K562 (cell line): ENCODE results near the gene COL23A1. TPM values are rescaled to one million over a fixed set of nuclear protein-coding genes. Genes with fewer than 3 reads are reported as not detected.

Source experiments
- ATAC-seq: fragments of 200-7000 bp; cut with Tn5 transposase; 3 replicates; pipeline ENCODE4 v1.9.1; 2020; ENCODE audit warnings: moderate library complexity
- BruUV-seq: library from RNA; stranded (reverse); fragments of 400-500 nt; replicated peaks from 2 replicates; lab custom pipeline; 2021; lab: Mats Ljungman, UMichigan
- CTCF ChIA-PET: fragments of 300-600 bp; formaldehyde crosslinking; extraction: SDS; loops from one replicate; lab custom pipeline; 2021; ENCODE audit warnings: low intra/inter-chr PET ratio; lab: Yijun Ruan, JAX
- POLR2A ChIA-PET: fragments of 300-600, 350-650 bp; sonication (Branson Sonifier 250); formaldehyde crosslinking; extraction: SDS; loops from one replicate; lab custom pipeline; 2021; ENCODE audit warnings: antibody characterized with exemption, inconsistent platforms; lab: Yijun Ruan, JAX
- DNase-seq, 4 experiments: peaks; one replicate each; pipeline versions ENCODE4 v3.0.0 to v3.0.0-alpha.2; 2011 to 2018; ENCODE audit warnings: low spot score in 3 of 4, mixed read lengths in 3 of 4; ENCODE audit errors: extremely low read depth in 1 of 4
- FAIRE-seq: peaks from 2 replicates; lab custom pipeline; 2011; peaks lifted over from hg19 to GRCh38; lab: Jason Lieb, UNC
- H2AFZ ChIP-seq: 2 replicates; pipeline ENCODE4 v1.6.0; 2011; ENCODE audit warnings: low read depth, low read length, control low read depth, inconsistent platforms
- H3K27ac ChIP-seq: fragments of 200-600 bp; 3 replicates; pipeline ENCODE4 v1.8.0; 2011; ENCODE audit warnings: low read depth, mild to moderate bottlenecking, control low read depth, inconsistent platforms, low read length, moderate library complexity, mixed read lengths; ENCODE audit errors: extremely low read depth
- H3K27me3 ChIP-seq, 2 experiments: fragments of 300-600 bp in 1 of 2; 2 replicates in 1 of 2; 3 replicates in 1 of 2; pipeline versions ENCODE4 v1.6.0 to v1.8.0; 2011; ENCODE audit warnings: inconsistent platforms in 2 of 2, low read length in 2 of 2, mild to moderate bottlenecking in 1 of 2, mixed read lengths in 1 of 2, moderate library complexity in 1 of 2; ENCODE audit not compliant: control insufficient read depth in 2 of 2, insufficient read depth in 2 of 2
- H3K36me3 ChIP-seq: fragments of 300-600 bp; 3 replicates; pipeline ENCODE4 v1.8.0; 2011; ENCODE audit warnings: mild to moderate bottlenecking, low read length, inconsistent platforms; ENCODE audit not compliant: control insufficient read depth, insufficient read depth
- H3K4me1 ChIP-seq, 2 experiments: fragments of 200-600 bp in 1 of 2; replicated peaks in 1 of 2; 2 replicates in 1 of 2; 3 replicates in 1 of 2; pipeline versions ENCODE4 v1.5.1 to v1.8.0; 2011; ENCODE audit warnings: inconsistent platforms in 2 of 2, low read length in 2 of 2, mild to moderate bottlenecking in 1 of 2, mixed read lengths in 1 of 2, moderate library complexity in 1 of 2; ENCODE audit not compliant: control insufficient read depth in 2 of 2, insufficient read depth in 2 of 2
- H3K4me2 ChIP-seq: 2 replicates; pipeline ENCODE4 v1.6.1; 2011; ENCODE audit warnings: low read length, control low read depth, inconsistent platforms, mixed read lengths; ENCODE audit not compliant: insufficient read depth
- H3K4me3 ChIP-seq: fragments of 200-600 bp; sonication (generic), shearing (Covaris generic); 2 replicates; pipeline ENCODE4 v1.5.1; 2016; ENCODE audit warnings: control low read depth, inconsistent platforms
- H3K79me2 ChIP-seq: fragments of 200-600 bp; 3 replicates; pipeline ENCODE4 v1.8.0; 2011; ENCODE audit warnings: low read length, inconsistent platforms; ENCODE audit not compliant: control insufficient read depth, insufficient read depth
- H3K9ac ChIP-seq, 2 experiments: 2 replicates each; pipeline versions ENCODE4 v1.6.0 to v1.6.1; 2011; ENCODE audit warnings: low read depth in 2 of 2, low read length in 2 of 2, control low read depth in 1 of 2, inconsistent platforms in 1 of 2, mild to moderate bottlenecking in 1 of 2, mixed read lengths in 1 of 2; ENCODE audit not compliant: insufficient read depth in 1 of 2
- H3K9me1 ChIP-seq: one replicate; pipeline ENCODE4 v1.6.0; 2011; ENCODE audit warnings: inconsistent platforms, mild to moderate bottlenecking, low read length, moderate library complexity; ENCODE audit not compliant: control insufficient read depth, insufficient read depth
- H3K9me3 ChIP-seq: replicated peaks from 2 replicates; pipeline ENCODE4 v1.5.1; 2011; ENCODE audit warnings: low read depth, low read length, inconsistent platforms; ENCODE audit not compliant: control insufficient read depth, insufficient read depth
- H4K20me1 ChIP-seq: replicated peaks from 2 replicates; pipeline ENCODE4 v1.6.1; 2011; ENCODE audit warnings: low read length, inconsistent platforms, mixed read lengths; ENCODE audit not compliant: control insufficient read depth, insufficient read depth
- CXXC5 ChIP-seq: fragments of 250-450 bp; sonication (Bioruptor Pico); IDR thresholded peaks from 2 replicates; pipeline ENCODE4 v1.8.0; 2022; ENCODE audit warnings: inconsistent platforms, mild to moderate bottlenecking, moderate library complexity
- DMBX1 ChIP-seq: fragments of 250-450 bp; sonication (Bioruptor Pico); IDR thresholded peaks from 2 replicates; pipeline ENCODE4 v1.8.0; 2022; ENCODE audit warnings: inconsistent platforms, mild to moderate bottlenecking, moderate library complexity, borderline replicate concordance
- EWSR1 ChIP-seq: fragments of 450-650 bp; IDR thresholded peaks from 2 replicates; pipeline ENCODE4 v1.6.1; 2018; ENCODE audit warnings: borderline replicate concordance, mild to moderate bottlenecking, low read depth, moderate library complexity; ENCODE audit not compliant: partially characterized antibody
- FOXO4 ChIP-seq: fragments of 450-650 bp; formaldehyde crosslinking; IDR thresholded peaks from 2 replicates; pipeline ENCODE4 v1.4.0; 2020; ENCODE audit warnings: mild to moderate bottlenecking, moderate library complexity
- MAFF ChIP-seq: IDR thresholded peaks from 2 replicates; pipeline ENCODE4 v1.6.1; 2012; ENCODE audit warnings: low read length, improper control_type of control experiment
- PATZ1 ChIP-seq: fragments of 250-450 bp; sonication (Bioruptor Pico); IDR thresholded peaks from 2 replicates; pipeline ENCODE4 v1.5.0; 2020; ENCODE audit warnings: mild to moderate bottlenecking, borderline replicate concordance
- ZNF239 ChIP-seq: fragments of 250-450 bp; sonication (Bioruptor Pico); IDR thresholded peaks from 2 replicates; pipeline ENCODE4 v1.4.0; 2020; ENCODE audit warnings: mild to moderate bottlenecking
- ZNF609 ChIP-seq: sonication (generic); formaldehyde crosslinking; IDR thresholded peaks from 2 replicates; pipeline ENCODE4 v1.8.1; 2023; ENCODE audit warnings: missing genetic modification reagents, mild to moderate bottlenecking, borderline replicate concordance
- WGBS: fragments of 100-300 bp; shearing (Covaris generic); methylation state at CpG from one replicate; pipeline ENCODE4 v1.1.6; 2016; ENCODE audit warnings: low coverage, mixed read lengths; ENCODE audit not compliant: insufficient coverage; ENCODE audit errors: missing lambda C conversion rate; 5-methylcytosine and 5-hydroxymethylcytosine counted together
- in situ Hi-C: fragments of 300-500 bp; cut with MboI; formaldehyde crosslinking; loops from 4 replicates; pipeline ENCODE4 v1.15.0; 2018; ENCODE audit warnings: inconsistent platforms, mixed read lengths
- intact Hi-C: fragments of 100-400 bp; cut with micrococcal nuclease; formaldehyde crosslinking; loops from 2 replicates; pipeline ENCODE4 v1.14.2; 2022
- polyA plus RNA-seq, 8 experiments: library from polyadenylated mRNA; depleted of rRNA in 4 of 8; stranded (reverse) in 5 of 8; unstranded in 3 of 8; fragments of >200 nt; fragmentation: Nextera tagmentation in 2 of 8; fragmentation: Illumina TruSeq in 1 of 8; extraction: Ambion mirVana in 2 of 8; extraction: Trizol in 1 of 8; gene quantifications; 2 replicates each; pipeline versions ENCODE4 v1.2.1 to v1.2.3, GENCODE V29; 2011 to 2014; ENCODE audit warnings: inconsistent platforms in 1 of 8, missing spikeins in 1 of 8
- total RNA-seq, 7 experiments: library from RNA; depleted of rRNA in 6 of 7; stranded (reverse); fragments of >200 nt in 6 of 7; fragmentation: Illumina TruSeq in 2 of 7; extraction: Trizol in 2 of 7; gene quantifications; 2 replicates each; pipeline versions ENCODE4 v1.2.1 to v1.2.3, GENCODE V29; 2011 to 2021; ENCODE audit warnings: low replicate concordance in 1 of 7
- TF ChIP-seq, protein P1 (sequence below): fragments of 250-450 bp; sonication (Bioruptor Pico); IDR thresholded peaks from 2 replicates; pipeline ENCODE4 v1.8.0; 2021; ENCODE audit warnings: borderline replicate concordance, mild to moderate bottlenecking, moderate library complexity; ENCODE audit not compliant: poor library complexity, severe bottlenecking

COL23A1 gene
- total and polyA plus RNA-seq, 9 of the 15 experiments (the other 6 are each of a cell fraction or from before 2014, with no cell fraction given): 0.09 TPM; not detected in 8

DNA sequence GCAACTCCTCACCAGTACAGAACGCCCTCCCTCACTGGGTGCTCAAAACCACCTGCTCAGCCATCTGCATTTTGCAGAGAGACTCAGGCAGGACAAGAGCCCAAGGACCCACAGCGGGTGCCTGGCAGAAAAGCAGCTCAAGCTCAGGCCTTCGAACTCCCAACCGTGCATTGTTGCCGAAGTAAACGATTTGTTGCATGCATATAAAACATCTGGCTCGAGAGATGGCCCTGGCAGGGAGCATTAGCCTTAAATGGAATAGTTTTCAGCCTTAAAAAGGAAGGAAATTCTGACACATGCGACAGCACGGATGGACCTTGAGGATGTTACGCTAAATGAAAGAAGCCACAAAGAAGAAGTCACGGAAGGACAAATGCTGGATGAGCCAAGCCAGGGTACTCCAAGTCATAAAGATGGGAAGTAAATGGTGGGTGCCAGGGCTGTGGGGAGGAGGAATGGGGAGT lies 197.2 kb downstream of the COL23A1 start (continued):
- TF ChIP-seq ZNF609: no peak

DNA sequence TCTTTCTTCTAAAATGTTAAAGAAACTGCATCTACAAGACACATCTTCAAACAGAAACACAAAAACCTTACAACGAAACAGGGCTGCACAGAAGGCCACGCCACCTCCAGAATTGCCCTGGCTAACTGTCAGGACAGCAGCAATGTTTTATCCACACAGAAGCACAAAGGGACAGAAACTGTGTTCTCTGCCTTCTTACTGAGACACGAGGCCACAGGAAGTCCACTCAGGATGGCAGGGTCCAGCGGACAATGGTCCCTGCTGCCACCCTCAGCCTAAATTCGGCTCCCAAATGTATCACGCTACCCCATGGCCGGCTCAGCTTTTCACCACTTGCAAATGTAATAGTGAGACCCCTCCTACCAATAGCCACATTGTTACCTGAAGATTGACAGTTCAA lies 197.8 kb downstream of the COL23A1 start:
- no peak overlapping the region for H3K9ac ChIP-seq
- no peaks in the 10 kb centered on the region; a peak in 1 of 5 replicates for H3K4me1 ChIP-seq
- in situ Hi-C loops (no loop called here), intact Hi-C loops (no loop called here)
- DNase-seq (no peak), ATAC-seq (no peak), FAIRE-seq (no peak)
- H3K79me2 ChIP-seq: no peaks in the 10 kb centered on the region
- no peak overlapping the region for H3K4me2 ChIP-seq
- H3K36me3 ChIP-seq: no peaks in the 10 kb centered on the region
- POLR2A ChIA-PET: no interaction called here
- no peaks in the 10 kb centered on the region for H3K9me1 ChIP-seq
- no peak overlapping the region for H3K4me3 ChIP-seq
- CTCF ChIA-PET: no interaction called here
- H3K27me3 ChIP-seq: peaks cover 35 to 73% of the 10 kb centered on the region in 2 experiments
- no TSS peak for BruUV-seq
- no peak overlapping the region for H3K27ac ChIP-seq
- 2% methylated on average over 7 of the region's 7 CpGs for WGBS
- TF ChIP-seq FOXO4 (CRISPR knock-in tag) (no peak), MAFF (no peak), CXXC5 (CRISPR knock-in tag) (no peak), ZNF239 (CRISPR knock-in tag) (no peak), EWSR1 (no peak), DMBX1 (CRISPR knock-in tag) (no peak), PATZ1 (CRISPR knock-in tag) (no peak)
- TF ChIP-seq, protein P1, sequence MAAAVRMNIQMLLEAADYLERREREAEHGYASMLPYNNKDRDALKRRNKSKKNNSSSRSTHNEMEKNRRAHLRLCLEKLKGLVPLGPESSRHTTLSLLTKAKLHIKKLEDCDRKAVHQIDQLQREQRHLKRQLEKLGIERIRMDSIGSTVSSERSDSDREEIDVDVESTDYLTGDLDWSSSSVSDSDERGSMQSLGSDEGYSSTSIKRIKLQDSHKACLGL (CRISPR knock-in tag): no peak
- H3K9me3 ChIP-seq: no peaks in the 10 kb centered on the region
- no peak overlapping the region for H2AFZ ChIP-seq
- H4K20me1 ChIP-seq: peaks cover 8% of the 10 kb centered on the region; the same call in 1 of the 2 replicates
